ENCODE results near the gene ENDOG. TPM values are rescaled to one million over a fixed set of nuclear protein-coding genes. Genes with fewer than 3 reads are reported as not detected.
"Not testable (repeated sequence)": the region's sequence is repeated elsewhere in the genome, so short reads cannot be mapped to it uniquely, and the experiment has no call there.

ENDOG gene
- total RNA-seq, 6 donors from 2014 or later, result 20.6 to 70.2 (median 28.8) TPM

DNA sequence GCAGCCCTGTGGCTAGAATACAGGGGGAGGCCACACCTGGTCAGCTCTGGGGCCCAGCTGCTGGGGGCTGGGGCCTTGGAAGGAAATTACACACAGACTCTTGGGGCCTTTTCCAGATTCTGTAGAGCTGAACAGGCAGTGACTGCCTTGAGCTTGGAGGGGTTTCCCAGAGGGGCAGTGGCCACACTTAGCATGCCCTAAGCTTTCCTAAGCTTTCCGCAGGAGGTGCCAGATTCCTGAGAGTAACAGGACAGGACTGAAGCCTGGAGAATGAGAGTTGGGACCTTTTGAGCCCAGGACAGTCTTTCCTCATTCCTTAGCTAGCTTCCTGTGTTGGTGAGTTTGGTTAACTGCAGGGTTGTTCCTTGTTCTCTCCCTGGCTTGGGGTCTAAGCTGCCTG, 29.9 kb upstream of the ENDOG start:
- no peak for TF ChIP-seq POLR2AphosphoS5 (IDR thresholded peaks at IDR 0.05)
- no peak for TF ChIP-seq POLR2A (IDR thresholded peaks at IDR 0.05)
- no peak for TF ChIP-seq EP300 (IDR thresholded peaks at IDR 0.05)
- TF ChIP-seq, protein P1, sequence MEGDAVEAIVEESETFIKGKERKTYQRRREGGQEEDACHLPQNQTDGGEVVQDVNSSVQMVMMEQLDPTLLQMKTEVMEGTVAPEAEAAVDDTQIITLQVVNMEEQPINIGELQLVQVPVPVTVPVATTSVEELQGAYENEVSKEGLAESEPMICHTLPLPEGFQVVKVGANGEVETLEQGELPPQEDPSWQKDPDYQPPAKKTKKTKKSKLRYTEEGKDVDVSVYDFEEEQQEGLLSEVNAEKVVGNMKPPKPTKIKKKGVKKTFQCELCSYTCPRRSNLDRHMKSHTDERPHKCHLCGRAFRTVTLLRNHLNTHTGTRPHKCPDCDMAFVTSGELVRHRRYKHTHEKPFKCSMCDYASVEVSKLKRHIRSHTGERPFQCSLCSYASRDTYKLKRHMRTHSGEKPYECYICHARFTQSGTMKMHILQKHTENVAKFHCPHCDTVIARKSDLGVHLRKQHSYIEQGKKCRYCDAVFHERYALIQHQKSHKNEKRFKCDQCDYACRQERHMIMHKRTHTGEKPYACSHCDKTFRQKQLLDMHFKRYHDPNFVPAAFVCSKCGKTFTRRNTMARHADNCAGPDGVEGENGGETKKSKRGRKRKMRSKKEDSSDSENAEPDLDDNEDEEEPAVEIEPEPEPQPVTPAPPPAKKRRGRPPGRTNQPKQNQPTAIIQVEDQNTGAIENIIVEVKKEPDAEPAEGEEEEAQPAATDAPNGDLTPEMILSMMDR (IDR thresholded peaks at IDR 0.05), result no peak
- H3K4me1 ChIP-seq, result peaks cover 13 to 22% (median 13%) of the 10 kb centered on the region in 4 donors
- H3K9me3 ChIP-seq, result no peaks in the 10 kb centered on the region
- WGBS, 2 donors, result 90% methylated on average over 1 of the region's 1 CpG; no CpG with 5 or more reads in 1 of the 2 donors
- no peak for ATAC-seq (ENCODE audit: low FRiP score in 2 of 2)
- peak overlapping the region in 1 of 4 donors; percentile 88 for H3K27ac ChIP-seq
- H3K27me3 ChIP-seq, result no peaks in the 10 kb centered on the region
- DNase-seq, result no peak
- peaks cover 13 to 34% (median 31%) of the 10 kb centered on the region in 4 donors for H3K36me3 ChIP-seq
- H3K4me3 ChIP-seq, result peak overlapping the region in 1 of 4 donors; percentile 98

DNA sequence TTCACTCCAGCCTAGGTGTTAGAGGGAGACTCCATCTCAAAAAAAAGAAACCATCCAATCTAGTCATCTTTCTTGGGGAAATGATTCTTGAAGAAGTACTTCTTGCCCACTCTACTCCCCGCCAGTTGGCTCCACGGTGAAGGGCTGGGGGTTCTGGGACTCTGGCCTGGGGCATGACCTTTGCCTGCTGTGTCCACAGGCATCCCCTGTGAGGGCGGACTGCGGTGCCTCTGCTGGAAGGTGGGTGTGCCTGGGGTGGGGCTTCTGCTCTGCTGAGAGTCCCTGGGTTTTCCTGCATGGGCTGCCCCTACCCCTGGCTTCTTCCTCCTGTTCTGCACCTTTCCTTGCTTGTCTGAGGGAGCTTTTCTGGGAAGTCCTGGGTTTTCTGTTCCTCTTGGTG, 27.8 kb upstream of the ENDOG start:
- peaks cover 13 to 50% (median 40%) of the 10 kb centered on the region in 4 donors for H3K36me3 ChIP-seq
- H3K27me3 ChIP-seq, result no peaks in the 10 kb centered on the region
- no peaks in the 10 kb centered on the region for H3K9me3 ChIP-seq
- 89 to 91% methylated on average over 4 of the region's 4 CpGs for WGBS, 2 donors
- H3K4me1 ChIP-seq, result peaks cover 13 to 22% (median 13%) of the 10 kb centered on the region in 4 donors
- no peak overlapping the region for H3K4me3 ChIP-seq
- no peak overlapping the region for H3K27ac ChIP-seq
- TF ChIP-seq EP300 (IDR thresholded peaks at IDR 0.05) (no peak), POLR2A (IDR thresholded peaks at IDR 0.05) (no peak), POLR2AphosphoS5 (IDR thresholded peaks at IDR 0.05) (no peak)
- TF ChIP-seq, protein P1 (IDR thresholded peaks at IDR 0.05), result no peak
- ATAC-seq (ENCODE audit: low FRiP score in 2 of 2) (no peak), DNase-seq (no peak)

DNA sequence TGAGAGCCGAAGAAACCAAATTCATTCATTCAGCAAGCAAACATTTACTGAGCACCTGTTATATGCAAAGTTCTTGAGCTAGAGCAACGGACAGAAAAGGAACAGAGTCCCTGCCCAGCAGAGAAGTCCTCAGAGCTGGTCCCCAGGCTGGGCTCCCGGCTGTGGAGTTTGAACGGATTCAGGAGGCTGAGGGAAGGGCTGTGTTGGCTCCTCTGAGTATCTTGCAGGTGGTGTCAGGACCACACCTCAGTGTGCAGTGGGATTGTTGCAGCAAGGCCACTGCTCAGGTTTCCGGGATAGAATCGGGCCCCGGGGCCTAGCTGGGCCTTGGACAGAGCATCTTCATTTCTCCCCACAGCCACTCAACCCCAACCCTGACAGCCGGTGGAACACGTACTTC, 26.2 kb upstream of the ENDOG start:
- TF ChIP-seq POLR2A (IDR thresholded peaks at IDR 0.05) (no peak), POLR2AphosphoS5 (IDR thresholded peaks at IDR 0.05) (no peak), EP300 (IDR thresholded peaks at IDR 0.05) (no peak)
- TF ChIP-seq, protein P1 (IDR thresholded peaks at IDR 0.05), result no peak
- WGBS, 2 donors, result 88 to 91% methylated on average over 8 of the region's 9 CpGs
- ATAC-seq (ENCODE audit: low FRiP score in 2 of 2) (no peak), DNase-seq (no peak)
- H3K9me3 ChIP-seq, result no peaks in the 10 kb centered on the region
- H3K4me3 ChIP-seq, result no peak overlapping the region
- H3K27me3 ChIP-seq, result no peaks in the 10 kb centered on the region
- H3K36me3 ChIP-seq, result peaks cover 15 to 63% (median 45%) of the 10 kb centered on the region in 4 donors
- H3K27ac ChIP-seq, result no peak overlapping the region
- H3K4me1 ChIP-seq, result peaks cover 7 to 15% (median 11%) of the 10 kb centered on the region in 4 donors

DNA sequence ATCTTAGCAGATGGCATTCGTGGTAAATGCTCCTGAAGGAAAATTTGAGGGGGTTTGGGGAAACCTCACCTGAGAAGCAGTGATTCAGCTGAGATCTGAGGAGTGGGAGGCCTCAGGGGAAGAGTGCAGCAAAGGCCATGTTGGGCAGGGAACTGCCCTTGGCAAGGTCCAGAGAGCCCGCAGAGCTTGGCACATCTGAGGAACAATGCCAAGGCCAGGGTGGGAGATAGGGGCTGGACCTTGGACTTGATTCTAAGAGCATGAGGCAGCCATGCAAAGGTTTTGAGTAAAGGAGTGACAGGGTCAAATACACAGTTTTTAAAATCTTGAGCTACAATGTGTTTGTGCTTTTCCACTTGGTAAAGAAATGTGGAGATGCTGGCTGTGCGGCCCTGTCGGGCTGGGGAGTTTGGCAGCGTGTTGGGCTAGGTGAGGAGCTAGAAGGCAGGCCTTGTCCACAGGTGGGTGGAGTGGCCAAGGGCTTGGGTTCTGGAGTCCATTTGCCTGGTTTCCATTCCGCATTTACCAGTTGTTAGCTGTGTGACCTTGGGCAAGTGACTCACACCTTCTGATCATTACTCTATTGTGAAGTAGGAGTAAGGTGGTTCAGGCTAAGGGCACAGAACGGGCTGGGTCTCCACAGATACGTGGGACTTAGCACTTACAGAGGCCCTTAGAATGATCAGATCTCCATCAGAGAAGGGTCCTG, 25.2 kb upstream of the ENDOG start:
- Histone ChIP-seq H3K27me3 (no peaks in the 10 kb centered on the region), H3K9me3 (no peaks in the 10 kb centered on the region), H3K36me3 (peaks cover 25 to 73% (median 55%) of the 10 kb centered on the region in 4 donors), H3K27ac (no peak overlapping the region), H3K4me1 (peaks cover 3 to 9% (median 5%) of the 10 kb centered on the region in 4 donors), H3K4me3 (no peak overlapping the region)
- DNase-seq (no peak), ATAC-seq (ENCODE audit: low FRiP score in 2 of 2) (no peak)
- WGBS, 2 donors, result 91 to 92% methylated on average over 6 to 8 of the region's 8 CpGs
- TF ChIP-seq, protein P1 (IDR thresholded peaks at IDR 0.05), result no peak
- no peak for TF ChIP-seq POLR2AphosphoS5 (IDR thresholded peaks at IDR 0.05)
- TF ChIP-seq POLR2A (IDR thresholded peaks at IDR 0.05), result no peak
- TF ChIP-seq EP300 (IDR thresholded peaks at IDR 0.05), result no peak

DNA sequence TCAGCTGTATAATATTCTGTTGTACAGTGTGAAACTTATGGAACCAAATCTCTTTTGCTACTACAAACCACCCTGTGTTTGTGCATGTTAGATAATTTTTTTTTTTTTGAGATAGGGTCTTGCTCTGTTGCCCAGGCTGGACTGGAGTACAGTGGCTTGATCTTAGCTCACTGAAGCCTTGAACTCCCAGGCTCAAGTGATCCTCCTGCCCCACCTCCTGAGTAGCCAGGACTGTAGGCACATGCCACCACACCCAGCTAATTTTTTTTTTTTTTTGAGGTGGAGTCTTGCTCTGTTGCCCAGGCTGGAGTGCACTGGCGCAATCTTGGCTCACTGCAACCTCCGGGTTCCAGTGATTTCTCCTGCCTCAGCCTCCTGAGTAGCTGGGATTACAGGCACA, 23.3 kb upstream of the ENDOG start:
- peaks cover 28 to 91% (median 72%) of the 10 kb centered on the region in 4 donors for H3K36me3 ChIP-seq
- H3K9me3 ChIP-seq; H3K27me3 ChIP-seq; H3K4me1 ChIP-seq; H3K27ac ChIP-seq; H3K4me3 ChIP-seq; ATAC-seq (ENCODE audit: low FRiP score in 2 of 2); DNase-seq: not testable (repeated sequence)
- 50% methylated on average over 2 of the region's 2 CpGs for WGBS, 2 donors
